K562 (cell line): ENCODE results near the gene C10orf105. TPM values are rescaled to one million over a fixed set of nuclear protein-coding genes. Genes with fewer than 3 reads are reported as not detected.

Experiments
- BACH1 ChIP-seq: fragments of 200-800 bp; sonication (Bioruptor generic); IDR thresholded peaks from 2 replicates; pipeline ENCODE4 v1.6.1; 2016; ENCODE audit warnings: missing genetic modification characterization, missing compliant biosample characterization
- CEBPG ChIP-seq, 3 experiments: fragments of 200-800 bp in 1 of 3; sonication (Bioruptor generic) in 1 of 3; sonication (generic) in 1 of 3; formaldehyde crosslinking in 1 of 3; IDR thresholded peaks in 2 of 3; conservative IDR thresholded peaks in 1 of 3; 2 replicates each; pipeline versions ENCODE4 v1.6.1 to v1.8.0; 2016 to 2022; ENCODE audit warnings: missing compliant biosample characterization in 2 of 3, missing genetic modification characterization in 2 of 3, mild to moderate bottlenecking in 1 of 3, missing genetic modification reagents in 1 of 3
- CREB3L1 ChIP-seq: fragments of 450-650 bp; IDR thresholded peaks from 2 replicates; pipeline ENCODE4 v1.6.1; 2014; ENCODE audit warnings: low read depth, mild to moderate bottlenecking, moderate library complexity, borderline replicate concordance
- CREM ChIP-seq: IDR thresholded peaks from 2 replicates; pipeline ENCODE4 v1.6.1; 2014; ENCODE audit warnings: antibody characterized with exemption, low read depth
- DMBX1 ChIP-seq: fragments of 250-450 bp; sonication (Bioruptor Pico); IDR thresholded peaks from 2 replicates; pipeline ENCODE4 v1.8.0; 2022; ENCODE audit warnings: inconsistent platforms, mild to moderate bottlenecking, moderate library complexity, borderline replicate concordance
- HDAC2 ChIP-seq: fragments of 450-650 bp; IDR thresholded peaks from 2 replicates; pipeline ENCODE4 v1.6.1; 2016; ENCODE audit warnings: mild to moderate bottlenecking
- HIVEP1 ChIP-seq: fragments of 250-450 bp; sonication (Bioruptor Pico); IDR thresholded peaks from 2 replicates; pipeline ENCODE4 v1.4.0; 2020; ENCODE audit warnings: mild to moderate bottlenecking
- HMBOX1 ChIP-seq: sonication (generic); IDR thresholded peaks from 2 replicates; pipeline ENCODE4 v1.6.1; 2016
- IFI16 ChIP-seq: fragments of 250-450 bp; sonication (Bioruptor Pico); IDR thresholded peaks from 2 replicates; pipeline ENCODE4 v2.1.2; 2022; ENCODE audit warnings: mild to moderate bottlenecking, inconsistent platforms
- MAFG ChIP-seq: fragments of 450-650 bp; conservative IDR thresholded peaks from 2 replicates; pipeline ENCODE4 v1.6.1; 2016; ENCODE audit warnings: missing genetic modification characterization, missing compliant biosample characterization
- PYGO2 ChIP-seq: fragments of 450-650 bp; IDR thresholded peaks from 2 replicates; pipeline ENCODE4 v1.6.1; 2016; ENCODE audit warnings: mild to moderate bottlenecking, missing genetic modification characterization, moderate library complexity, missing compliant biosample characterization
- TAL1 ChIP-seq: fragments of 450-650 bp; IDR thresholded peaks from 2 replicates; pipeline ENCODE4 v1.6.1; 2016; ENCODE audit warnings: mild to moderate bottlenecking
- ZBTB43 ChIP-seq: sonication (generic); formaldehyde crosslinking; IDR thresholded peaks from 2 replicates; pipeline ENCODE4 v1.8.0; 2023; ENCODE audit warnings: mild to moderate bottlenecking, missing genetic modification reagents
- ZC3H11A ChIP-seq: IDR thresholded peaks from 2 replicates; pipeline ENCODE4 v1.6.1; 2012; ENCODE audit warnings: low read depth, low read length, improper control_type of control experiment
- ZNF316 ChIP-seq: fragments of 450-650 bp; IDR thresholded peaks from 2 replicates; pipeline ENCODE4 v1.6.1; 2016
- ZNF436 ChIP-seq: fragments of 250-450, 450-650 bp; sonication (Bioruptor Pico); formaldehyde crosslinking; IDR thresholded peaks from 2 replicates; pipeline ENCODE4 v1.7.0; 2020; ENCODE audit warnings: mild to moderate bottlenecking
- ZNF75A ChIP-seq: fragments of 450-650 bp; formaldehyde crosslinking; IDR thresholded peaks from 2 replicates; pipeline ENCODE4 v1.4.0; 2020; ENCODE audit warnings: mild to moderate bottlenecking
- polyA plus RNA-seq, 8 experiments: library from polyadenylated mRNA; depleted of rRNA in 4 of 8; stranded (reverse) in 5 of 8; unstranded in 3 of 8; fragments of >200 nt; fragmentation: Nextera tagmentation in 2 of 8; fragmentation: Illumina TruSeq in 1 of 8; extraction: Ambion mirVana in 2 of 8; extraction: Trizol in 1 of 8; gene quantifications; 2 replicates each; pipeline versions ENCODE4 v1.2.1 to v1.2.3, GENCODE V29; 2011 to 2014; ENCODE audit warnings: inconsistent platforms in 1 of 8, missing spikeins in 1 of 8
- total RNA-seq, 7 experiments: library from RNA; depleted of rRNA in 6 of 7; stranded (reverse); fragments of >200 nt in 6 of 7; fragmentation: Illumina TruSeq in 2 of 7; extraction: Trizol in 2 of 7; gene quantifications; 2 replicates each; pipeline versions ENCODE4 v1.2.1 to v1.2.3, GENCODE V29; 2011 to 2021; ENCODE audit warnings: low replicate concordance in 1 of 7
- TF ChIP-seq, protein P1 (sequence below): fragments of 450-650 bp; formaldehyde crosslinking; conservative IDR thresholded peaks from 2 replicates; pipeline ENCODE4 v1.4.0; 2022; ENCODE audit warnings: mild to moderate bottlenecking, missing genetic modification characterization

The C10orf105 gene
- total and polyA plus RNA-seq, 9 of the 15 experiments (the other 6 are each of a cell fraction or from before 2014, with no cell fraction given) = 0.03 to 0.25 (median 0.04) TPM; not detected in 3

DNA sequence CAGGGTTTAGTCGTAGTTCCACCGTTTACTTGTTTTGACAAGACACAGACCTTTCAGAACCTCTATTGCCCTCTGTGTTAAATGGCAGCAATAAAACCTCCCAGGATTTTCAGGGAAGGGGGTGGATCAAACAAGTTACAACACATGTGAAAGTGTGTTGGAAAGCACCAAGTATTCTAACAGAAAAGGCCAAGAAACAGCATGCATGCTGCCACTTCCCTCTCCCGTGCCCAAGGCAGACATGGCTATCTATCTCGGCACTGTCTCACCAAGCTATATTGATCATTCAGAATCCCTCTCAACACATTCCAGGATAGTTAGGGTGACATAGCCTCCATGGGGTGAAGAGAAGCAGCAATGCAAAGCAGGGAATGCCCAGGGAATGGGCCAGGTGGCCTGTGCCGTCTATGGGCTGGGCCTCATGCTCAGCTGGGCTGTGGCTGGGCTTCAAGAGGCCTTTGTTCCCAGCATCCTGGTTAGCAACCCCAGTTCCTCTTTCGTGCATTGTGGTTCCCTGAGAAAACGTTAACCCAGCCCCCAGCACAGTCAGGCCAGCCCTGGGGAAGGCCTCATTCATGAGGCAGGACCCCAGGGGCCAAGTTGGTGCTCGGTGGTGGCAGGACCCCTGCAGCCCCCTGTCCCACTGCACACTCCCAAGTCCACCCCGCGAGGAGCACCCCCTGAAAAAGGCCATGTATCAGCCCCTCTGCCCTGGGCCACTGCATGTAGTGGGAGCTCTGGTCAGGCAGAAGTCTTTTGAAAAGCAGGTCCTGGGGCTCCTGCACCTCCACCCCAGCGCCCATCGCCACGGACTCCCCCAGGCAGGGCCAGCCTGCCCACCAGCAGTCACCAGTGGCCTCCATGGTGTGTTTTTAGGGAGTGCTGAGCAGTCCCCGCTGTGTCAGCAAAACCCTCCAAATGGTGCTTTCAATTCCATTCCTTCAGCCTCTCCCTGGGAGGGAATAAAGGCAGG, 28.3 kb upstream of the C10orf105 start (continued):
- TF ChIP-seq ZBTB43 (no peak), TAL1 (no peak), ZNF75A (peak; percentile 61; the same call in 1 of the 2 replicates), MAFG (peak; percentile 79), HMBOX1 (no peak), DMBX1 (CRISPR knock-in tag) (0 out of 2 replicates have a peak, but pooled peaks have one; percentile 67), CREM (0 out of 2 replicates have a peak, but pooled peaks have one; percentile 7), HIVEP1 (peak; percentile 82; the same call in 1 of the 2 replicates), ZNF436 (no peak), IFI16 (CRISPR knock-in tag) (no peak), HDAC2 (no peak), ZNF316 (peak; percentile 91), ZC3H11A (no peak), PYGO2 (tag) (no peak), CREB3L1 (no peak), CEBPG (CRISPR knock-in tag; IDR thresholded peaks at IDR 0.05) (peak; percentile 37; the same call in 1 of the 2 replicates), CEBPG (tag; conservative IDR thresholded peaks at IDR 0.05 in 1 of 2, IDR thresholded peaks at IDR 0.05 in 1 of 2) (no peak), BACH1 (tag) (no peak)
- TF ChIP-seq, protein P1, sequence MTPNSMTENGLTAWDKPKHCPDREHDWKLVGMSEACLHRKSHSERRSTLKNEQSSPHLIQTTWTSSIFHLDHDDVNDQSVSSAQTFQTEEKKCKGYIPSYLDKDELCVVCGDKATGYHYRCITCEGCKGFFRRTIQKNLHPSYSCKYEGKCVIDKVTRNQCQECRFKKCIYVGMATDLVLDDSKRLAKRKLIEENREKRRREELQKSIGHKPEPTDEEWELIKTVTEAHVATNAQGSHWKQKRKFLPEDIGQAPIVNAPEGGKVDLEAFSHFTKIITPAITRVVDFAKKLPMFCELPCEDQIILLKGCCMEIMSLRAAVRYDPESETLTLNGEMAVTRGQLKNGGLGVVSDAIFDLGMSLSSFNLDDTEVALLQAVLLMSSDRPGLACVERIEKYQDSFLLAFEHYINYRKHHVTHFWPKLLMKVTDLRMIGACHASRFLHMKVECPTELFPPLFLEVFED (CRISPR knock-in tag) = peak; percentile 75; the same call in 1 of the 2 replicates
